Stimulated activated CD8-positive, alpha-beta memory T cell treated with anti-CD3 and anti-CD28 coated beads, Interleukin-12 subunit alpha, Interleukin-12 subunit beta, amount 100 ng/mL, for 24 hours (primary cell): Measurements from ENCODE around the gene SERPINA12.
"Not testable (repeated sequence)": the region's sequence is repeated elsewhere in the genome, so short reads cannot be mapped to it uniquely, and the experiment has no call there.

ENCODE experiments used
- DNase-seq: peaks from one replicate; pipeline ENCODE4 v3.0.0-alpha.2; 2020; ENCODE audit errors: extremely low read depth

The SERPINA12 gene

GRCh38 chr14:94536836-94537235 is 27.6 kb upstream of the SERPINA12 start:
- no peak for DNase-seq

- no peak for DNase-seq
Observed at GRCh38 chr14:94535506-94535905, 26.2 kb upstream of the SERPINA12 start.

- no peak for DNase-seq
Observed at GRCh38 chr14:94532447-94532846, 23.2 kb upstream of the SERPINA12 start.

- no peak for DNase-seq
Observed at GRCh38 chr14:94531187-94531586, 21.9 kb upstream of the SERPINA12 start.

- DNase-seq = no peak
Observed at GRCh38 chr14:94524093-94524492, 14.8 kb upstream of the SERPINA12 start.

- DNase-seq = no peak
Observed at GRCh38 chr14:94523265-94523664, 14.0 kb upstream of the SERPINA12 start.

- DNase-seq = no peak
Observed at GRCh38 chr14:94522115-94522724, 13.0 kb upstream of the SERPINA12 start.

GRCh38 chr14:94521375-94522114 is 12.3 kb upstream of the SERPINA12 start:
- no peak for DNase-seq

GRCh38 chr14:94517641-94518257 is 8.5 kb upstream of the SERPINA12 start:
- DNase-seq = no peak

- no peak for DNase-seq
Observed at GRCh38 chr14:94517248-94517640, 8.0 kb upstream of the SERPINA12 start.

GRCh38 chr14:94515856-94516255 is 6.6 kb upstream of the SERPINA12 start:
- DNase-seq = no peak

- DNase-seq = no peak
Observed at GRCh38 chr14:94515426-94515825, 6.2 kb upstream of the SERPINA12 start.

GRCh38 chr14:94514351-94514750 is 5.1 kb upstream of the SERPINA12 start:
- no peak for DNase-seq

GRCh38 chr14:94510481-94510880 is 1.2 kb upstream of the SERPINA12 start:
- not testable (repeated sequence) for DNase-seq

GRCh38 chr14:94505641-94506040 is 3.6 kb downstream of the SERPINA12 start:
- no peak for DNase-seq

GRCh38 chr14:94505206-94505605 is 4.1 kb downstream of the SERPINA12 start:
- DNase-seq = no peak

- no peak for DNase-seq
Observed at GRCh38 chr14:94501588-94502516, 7.4 kb downstream of the SERPINA12 start.

GRCh38 chr14:94500264-94500663 is 9.0 kb downstream of the SERPINA12 start:
- DNase-seq = no peak

- DNase-seq = no peak
Observed at GRCh38 chr14:94499673-94500072, 9.6 kb downstream of the SERPINA12 start.

GRCh38 chr14:94498215-94498614 is 11.1 kb downstream of the SERPINA12 start:
- no peak for DNase-seq

- no peak for DNase-seq
Observed at GRCh38 chr14:94494085-94494484, 15.2 kb downstream of the SERPINA12 start.

GRCh38 chr14:94491511-94491910 is 17.8 kb downstream of the SERPINA12 start:
- no peak for DNase-seq
